ENCODE results near the gene PLTP. TPM values are rescaled to one million over a fixed set of nuclear protein-coding genes. Genes with fewer than 3 reads are reported as not detected.

The PLTP gene
- total and polyA plus RNA-seq, 2 of the 13 experiments (the other 11 are each of a cell fraction or from before 2014, with no cell fraction given) = 16.9 to 28.6 TPM

DNA sequence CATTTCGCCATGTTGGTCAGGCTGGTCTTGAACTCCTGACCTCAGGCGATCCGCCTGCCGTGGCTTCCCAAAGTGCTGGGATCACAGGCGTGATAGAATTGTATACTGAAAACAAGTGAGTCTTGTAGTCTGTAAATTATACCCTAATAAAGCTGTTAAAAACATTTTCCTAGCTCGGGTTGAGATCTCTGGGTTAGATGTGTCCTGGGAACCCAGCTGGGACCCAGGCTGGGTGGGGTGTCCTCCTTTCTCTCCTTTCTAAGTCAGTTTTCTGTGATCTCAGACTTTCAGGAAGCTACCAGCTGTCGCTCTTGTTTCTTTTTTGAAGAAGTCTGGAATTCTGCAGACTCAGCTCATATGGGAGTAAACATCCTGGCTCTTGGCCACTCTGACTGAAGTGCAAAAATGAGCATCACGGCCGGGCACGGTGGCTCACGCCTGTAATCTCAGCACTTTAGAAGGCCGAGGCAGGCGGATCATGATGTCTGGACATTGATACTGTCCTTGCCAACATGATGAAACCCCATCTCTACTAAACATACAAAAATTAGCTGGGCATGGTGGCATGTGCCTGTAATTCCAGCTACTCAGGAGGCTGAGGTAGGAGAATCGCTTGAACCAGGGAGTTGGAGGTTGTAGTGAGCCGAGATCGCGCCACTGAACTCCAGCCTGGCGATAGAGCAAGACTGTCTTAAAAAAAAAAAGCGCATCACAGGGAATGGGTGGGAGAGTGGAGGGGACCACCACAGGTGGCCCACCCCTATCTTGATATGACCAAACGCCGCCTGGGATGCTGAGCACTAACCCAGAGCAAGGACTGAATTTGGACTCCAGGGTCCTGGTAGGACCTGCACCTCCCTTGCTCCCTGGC, 12.7 kb upstream of the PLTP start (continued):
- TF ChIP-seq MBD4 (IDR thresholded peaks at IDR 0.05; ENCODE audit: borderline replicate concordance, low read length) (no peak), NR2F1 (CRISPR knock-in tag; IDR thresholded peaks at IDR 0.05) (no peak), SIX1 (CRISPR knock-in tag; IDR thresholded peaks at IDR 0.05; ENCODE audit: borderline replicate concordance) (no peak), MED1 (CRISPR knock-in tag; IDR thresholded peaks at IDR 0.05) (no peak), ZKSCAN5 (CRISPR knock-in tag; IDR thresholded peaks at IDR 0.05) (no peak), ZMYM4 (CRISPR knock-in tag; IDR thresholded peaks at IDR 0.05) (no peak; the same call in 1 of the 2 replicates), NFKBIZ (CRISPR knock-in tag; IDR thresholded peaks at IDR 0.05) (no peak), ZNF713 (CRISPR knock-in tag; IDR thresholded peaks at IDR 0.05) (no peak), REL (CRISPR knock-in tag; conservative IDR thresholded peaks at IDR 0.05) (no peak), ZNF33A (CRISPR knock-in tag; IDR thresholded peaks at IDR 0.05; ENCODE audit: borderline replicate concordance) (0 out of 2 replicates have a peak, but pooled peaks have one; percentile 42), EEA1 (CRISPR knock-in tag; IDR thresholded peaks at IDR 0.05; ENCODE audit: borderline replicate concordance) (no peak), SALL1 (CRISPR knock-in tag; IDR thresholded peaks at IDR 0.05) (peak; percentile 67), ZNF605 (CRISPR knock-in tag; IDR thresholded peaks at IDR 0.05) (peak; percentile 72; the same call in 1 of the 2 replicates)
- TF ChIP-seq, protein P1, sequence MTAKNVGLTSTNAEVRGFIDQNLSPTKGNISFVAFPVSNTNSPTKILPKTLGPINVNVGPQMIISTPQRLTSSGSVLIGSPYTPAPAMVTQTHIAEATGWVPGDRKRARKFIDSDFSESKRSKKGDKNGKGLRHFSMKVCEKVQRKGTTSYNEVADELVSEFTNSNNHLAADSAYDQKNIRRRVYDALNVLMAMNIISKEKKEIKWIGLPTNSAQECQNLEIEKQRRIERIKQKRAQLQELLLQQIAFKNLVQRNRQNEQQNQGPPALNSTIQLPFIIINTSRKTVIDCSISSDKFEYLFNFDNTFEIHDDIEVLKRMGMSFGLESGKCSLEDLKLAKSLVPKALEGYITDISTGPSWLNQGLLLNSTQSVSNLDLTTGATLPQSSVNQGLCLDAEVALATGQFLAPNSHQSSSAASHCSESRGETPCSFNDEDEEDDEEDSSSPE (CRISPR knock-in tag; IDR thresholded peaks at IDR 0.05) = no peak
- TF ChIP-seq, protein P2, sequence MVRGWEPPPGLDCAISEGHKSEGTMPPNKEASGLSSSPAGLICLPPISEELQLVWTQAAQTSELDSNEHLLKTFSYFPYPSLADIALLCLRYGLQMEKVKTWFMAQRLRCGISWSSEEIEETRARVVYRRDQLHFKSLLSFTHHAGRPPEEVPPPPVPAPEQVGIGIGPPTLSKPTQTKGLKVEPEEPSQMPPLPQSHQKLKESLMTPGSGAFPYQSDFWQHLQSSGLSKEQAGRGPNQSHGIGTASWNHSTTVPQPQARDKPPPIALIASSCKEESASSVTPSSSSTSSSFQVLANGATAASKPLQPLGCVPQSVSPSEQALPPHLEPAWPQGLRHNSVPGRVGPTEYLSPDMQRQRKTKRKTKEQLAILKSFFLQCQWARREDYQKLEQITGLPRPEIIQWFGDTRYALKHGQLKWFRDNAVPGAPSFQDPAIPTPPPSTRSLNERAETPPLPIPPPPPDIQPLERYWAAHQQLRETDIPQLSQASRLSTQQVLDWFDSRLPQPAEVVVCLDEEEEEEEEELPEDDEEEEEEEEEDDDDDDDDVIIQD (CRISPR knock-in tag; IDR thresholded peaks at IDR 0.05; ENCODE audit: low read depth) = no peak
- TF ChIP-seq, protein P3, sequence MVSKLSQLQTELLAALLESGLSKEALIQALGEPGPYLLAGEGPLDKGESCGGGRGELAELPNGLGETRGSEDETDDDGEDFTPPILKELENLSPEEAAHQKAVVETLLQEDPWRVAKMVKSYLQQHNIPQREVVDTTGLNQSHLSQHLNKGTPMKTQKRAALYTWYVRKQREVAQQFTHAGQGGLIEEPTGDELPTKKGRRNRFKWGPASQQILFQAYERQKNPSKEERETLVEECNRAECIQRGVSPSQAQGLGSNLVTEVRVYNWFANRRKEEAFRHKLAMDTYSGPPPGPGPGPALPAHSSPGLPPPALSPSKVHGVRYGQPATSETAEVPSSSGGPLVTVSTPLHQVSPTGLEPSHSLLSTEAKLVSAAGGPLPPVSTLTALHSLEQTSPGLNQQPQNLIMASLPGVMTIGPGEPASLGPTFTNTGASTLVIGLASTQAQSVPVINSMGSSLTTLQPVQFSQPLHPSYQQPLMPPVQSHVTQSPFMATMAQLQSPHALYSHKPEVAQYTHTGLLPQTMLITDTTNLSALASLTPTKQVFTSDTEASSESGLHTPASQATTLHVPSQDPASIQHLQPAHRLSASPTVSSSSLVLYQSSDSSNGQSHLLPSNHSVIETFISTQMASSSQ (IDR thresholded peaks at IDR 0.05; ENCODE audit: low read depth) = no peak
- TF ChIP-seq, protein P3 (CRISPR knock-in tag; IDR thresholded peaks at IDR 0.05; ENCODE audit: borderline replicate concordance) = 0 out of 2 replicates have a peak, but pooled peaks have one; percentile 16
- TF ChIP-seq, protein P4, sequence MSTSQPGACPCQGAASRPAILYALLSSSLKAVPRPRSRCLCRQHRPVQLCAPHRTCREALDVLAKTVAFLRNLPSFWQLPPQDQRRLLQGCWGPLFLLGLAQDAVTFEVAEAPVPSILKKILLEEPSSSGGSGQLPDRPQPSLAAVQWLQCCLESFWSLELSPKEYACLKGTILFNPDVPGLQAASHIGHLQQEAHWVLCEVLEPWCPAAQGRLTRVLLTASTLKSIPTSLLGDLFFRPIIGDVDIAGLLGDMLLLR (CRISPR knock-in tag; IDR thresholded peaks at IDR 0.05) = no peak; the same call in 1 of the 2 replicates
- TF ChIP-seq, protein P5, sequence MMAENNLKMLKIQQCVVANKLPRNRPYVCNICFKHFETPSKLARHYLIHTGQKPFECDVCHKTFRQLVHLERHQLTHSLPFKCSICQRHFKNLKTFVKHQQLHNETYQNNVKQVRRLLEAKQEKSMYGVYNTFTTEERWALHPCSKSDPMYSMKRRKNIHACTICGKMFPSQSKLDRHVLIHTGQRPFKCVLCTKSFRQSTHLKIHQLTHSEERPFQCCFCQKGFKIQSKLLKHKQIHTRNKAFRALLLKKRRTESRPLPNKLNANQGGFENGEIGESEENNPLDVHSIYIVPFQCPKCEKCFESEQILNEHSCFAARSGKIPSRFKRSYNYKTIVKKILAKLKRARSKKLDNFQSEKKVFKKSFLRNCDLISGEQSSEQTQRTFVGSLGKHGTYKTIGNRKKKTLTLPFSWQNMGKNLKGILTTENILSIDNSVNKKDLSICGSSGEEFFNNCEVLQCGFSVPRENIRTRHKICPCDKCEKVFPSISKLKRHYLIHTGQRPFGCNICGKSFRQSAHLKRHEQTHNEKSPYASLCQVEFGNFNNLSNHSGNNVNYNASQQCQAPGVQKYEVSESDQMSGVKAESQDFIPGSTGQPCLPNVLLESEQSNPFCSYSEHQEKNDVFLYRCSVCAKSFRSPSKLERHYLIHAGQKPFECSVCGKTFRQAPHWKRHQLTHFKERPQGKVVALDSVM (CRISPR knock-in tag; IDR thresholded peaks at IDR 0.05) = peak; percentile 65

Measured in HepG2 (cell line).